ENCODE measurements around the gene RIBC2.
A peak's percentile ranks its signal among the peaks of the same experiment; 100 is the strongest.
"Not testable (repeated sequence)": the region's sequence is repeated elsewhere in the genome, so short reads cannot be mapped to it uniquely, and the experiment has no call there.

The RIBC2 gene, protein sequence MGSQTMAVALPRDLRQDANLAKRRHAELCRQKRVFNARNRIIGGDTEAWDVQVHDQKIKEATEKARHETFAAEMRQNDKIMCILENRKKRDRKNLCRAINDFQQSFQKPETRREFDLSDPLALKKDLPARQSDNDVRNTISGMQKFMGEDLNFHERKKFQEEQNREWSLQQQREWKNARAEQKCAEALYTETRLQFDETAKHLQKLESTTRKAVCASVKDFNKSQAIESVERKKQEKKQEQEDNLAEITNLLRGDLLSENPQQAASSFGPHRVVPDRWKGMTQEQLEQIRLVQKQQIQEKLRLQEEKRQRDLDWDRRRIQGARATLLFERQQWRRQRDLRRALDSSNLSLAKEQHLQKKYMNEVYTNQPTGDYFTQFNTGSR

DNA sequence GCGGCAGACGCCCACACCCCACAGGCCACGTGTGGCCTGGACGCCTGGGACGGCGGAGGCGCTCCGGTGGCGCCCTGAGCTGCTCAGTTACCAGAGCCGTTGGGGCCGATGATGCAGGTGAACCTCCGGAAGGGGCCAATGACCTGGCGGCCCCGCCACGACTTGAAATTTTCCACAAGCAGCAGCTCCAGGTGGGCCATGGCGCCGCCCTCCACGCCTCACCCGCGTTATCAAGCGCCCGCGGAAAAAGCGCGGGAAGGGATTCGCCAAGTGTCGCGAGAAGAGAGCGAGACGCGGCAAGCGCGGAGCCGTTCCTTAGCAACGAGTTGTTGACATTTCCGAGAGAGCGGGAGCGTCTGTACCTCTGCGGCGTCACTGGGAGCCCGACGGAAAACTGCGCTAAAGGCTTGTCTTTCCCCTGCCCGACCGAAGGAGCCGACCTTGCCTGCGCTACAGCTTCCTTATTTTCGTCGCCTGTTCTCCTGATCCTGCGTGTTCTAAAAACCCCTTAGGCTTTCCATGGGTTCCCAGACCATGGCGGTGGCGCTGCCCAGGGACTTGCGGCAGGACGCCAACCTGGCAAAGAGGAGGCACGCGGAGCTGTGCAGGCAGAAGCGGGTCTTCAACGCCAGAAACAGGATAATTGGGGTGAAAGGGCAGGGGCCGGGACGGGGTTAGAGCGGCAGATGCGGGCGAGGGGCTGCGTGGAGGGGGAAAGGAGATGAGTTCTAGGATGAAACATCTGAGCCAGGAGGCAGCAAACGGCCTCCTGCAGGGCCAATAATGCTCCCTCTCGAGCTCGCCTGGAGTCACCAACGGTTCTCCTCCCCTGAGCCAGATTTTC is at the start of gene RIBC2, which contains the start of gene SMC1B:
Gene RIBC2, plus strand, starts transcription at position 326 of the 844 bp plus-strand sequence. Its CDS starts 194 bp downstream, at position 520.
Gene SMC1B, minus strand, starts transcription at position 232 of the 844 bp plus-strand sequence. Its CDS starts 32 bp downstream, at position 200.
- peak; percentile 51 for DNase-seq

DNA sequence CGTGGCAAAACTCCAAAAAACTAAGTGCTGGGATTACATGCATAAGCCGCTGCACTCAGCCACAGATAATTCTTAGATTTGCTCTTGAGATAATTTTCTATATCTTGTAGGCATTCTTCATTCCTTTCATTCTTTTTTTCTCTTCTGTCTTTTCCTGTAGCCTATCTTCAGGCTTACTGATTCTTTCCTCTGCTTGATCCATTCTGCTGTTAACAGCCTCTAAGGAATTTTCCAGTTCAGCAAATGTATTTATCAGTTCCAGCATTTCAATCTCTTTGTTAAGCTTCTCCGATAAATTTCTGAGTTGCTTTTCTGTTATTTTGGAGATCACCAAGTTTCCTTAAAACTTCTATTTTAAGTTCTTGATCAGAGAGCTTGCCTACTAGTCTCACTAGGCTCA is 46.8 kb upstream of the RIBC2 start:
- no peak for DNase-seq

DNA sequence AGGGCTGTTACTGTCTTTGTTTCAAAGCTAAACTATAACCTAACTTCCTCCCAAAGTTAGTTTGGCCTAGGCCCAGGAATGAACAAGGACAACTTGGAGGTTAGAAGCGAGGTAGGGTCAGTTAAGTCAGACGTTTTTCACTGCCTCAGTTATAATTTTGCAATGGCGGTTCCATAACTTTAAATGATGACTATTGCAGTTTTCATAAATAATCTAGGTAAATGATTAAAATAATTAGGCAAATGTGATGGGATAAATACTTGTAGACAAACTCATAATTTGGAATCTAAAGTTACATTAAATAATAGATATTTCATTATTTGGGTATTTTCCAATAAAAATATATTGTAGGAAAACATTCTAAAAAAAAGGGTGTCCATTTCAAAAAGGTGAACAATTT is 39.9 kb upstream of the RIBC2 start:
- not testable (repeated sequence) for DNase-seq

DNA sequence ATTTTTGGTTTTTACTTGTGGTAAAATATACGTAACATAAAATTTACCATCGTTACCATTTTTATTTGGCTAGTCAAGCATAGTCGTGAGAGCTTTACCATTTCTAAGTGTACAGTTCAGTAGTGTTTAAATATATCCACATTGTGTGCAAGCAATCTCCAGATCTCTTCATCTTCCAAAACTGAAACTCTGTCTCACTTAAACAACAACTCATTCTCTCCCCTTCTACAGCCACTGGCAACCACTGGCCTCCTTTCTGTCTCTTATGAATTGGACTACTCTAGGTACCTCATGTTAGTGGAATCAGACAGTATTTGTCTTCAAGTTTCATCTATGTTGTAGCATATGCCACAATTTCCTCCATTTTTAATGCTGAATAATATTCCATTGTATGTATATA is 37.5 kb upstream of the RIBC2 start:
- DNase-seq: no peak

DNA sequence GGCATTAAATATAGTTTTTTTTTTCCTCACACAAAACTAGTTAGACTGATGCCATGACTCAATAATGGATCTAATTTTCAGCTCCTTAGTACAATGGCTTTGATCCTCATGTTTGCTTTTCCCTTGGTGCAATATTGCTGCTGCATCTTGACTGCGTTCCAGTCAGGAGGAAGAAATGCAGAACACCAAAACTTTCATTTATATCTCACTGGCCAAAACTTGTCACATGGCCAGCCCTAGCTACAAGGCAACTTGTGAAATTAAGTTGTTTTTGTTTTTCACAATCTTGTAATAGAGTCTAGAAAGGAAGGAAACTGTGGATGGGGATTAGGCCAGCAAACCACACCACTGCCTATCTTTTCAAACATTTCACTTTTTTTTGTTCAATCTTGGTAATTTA is 36.8 kb upstream of the RIBC2 start:
- DNase-seq: no peak

DNA sequence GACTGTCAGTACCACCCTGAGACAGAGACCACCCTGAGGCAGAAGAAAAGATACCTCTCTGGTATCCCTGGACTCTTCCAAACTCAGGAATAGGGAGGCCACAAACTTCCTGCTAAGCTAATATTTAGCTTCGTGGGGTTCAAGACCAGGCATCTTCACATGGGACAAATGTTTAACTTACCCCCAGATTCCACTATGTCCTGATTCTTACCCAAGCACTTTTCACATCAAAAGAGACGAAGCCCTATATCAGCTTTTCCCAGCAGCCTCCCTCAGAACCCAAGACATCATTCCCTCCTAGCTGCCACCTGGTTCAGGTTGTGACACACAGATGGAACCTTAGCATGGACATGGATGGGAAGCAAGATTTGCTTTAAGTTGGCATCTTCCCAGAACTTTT is 32.1 kb upstream of the RIBC2 start:
- DNase-seq: no peak

DNA sequence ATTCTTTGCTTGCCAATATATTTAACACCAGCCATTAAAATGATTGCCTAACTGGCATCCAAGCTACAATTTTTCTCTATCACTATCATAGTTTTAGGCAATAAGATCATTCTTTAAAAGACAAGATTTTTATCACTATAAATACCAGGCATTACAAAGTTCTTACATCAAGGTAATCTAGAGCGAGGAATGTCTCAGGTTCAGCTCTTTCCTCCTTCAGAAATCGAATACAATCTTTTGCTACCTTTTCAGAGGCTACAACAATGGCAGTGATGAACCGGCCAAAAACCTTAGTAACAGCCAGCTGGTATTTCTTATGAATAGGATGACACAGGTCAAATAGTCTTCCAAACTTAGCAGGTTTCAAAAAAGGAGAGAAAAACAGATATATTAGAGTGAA is 23.9 kb upstream of the RIBC2 start:
- no peak for DNase-seq

DNA sequence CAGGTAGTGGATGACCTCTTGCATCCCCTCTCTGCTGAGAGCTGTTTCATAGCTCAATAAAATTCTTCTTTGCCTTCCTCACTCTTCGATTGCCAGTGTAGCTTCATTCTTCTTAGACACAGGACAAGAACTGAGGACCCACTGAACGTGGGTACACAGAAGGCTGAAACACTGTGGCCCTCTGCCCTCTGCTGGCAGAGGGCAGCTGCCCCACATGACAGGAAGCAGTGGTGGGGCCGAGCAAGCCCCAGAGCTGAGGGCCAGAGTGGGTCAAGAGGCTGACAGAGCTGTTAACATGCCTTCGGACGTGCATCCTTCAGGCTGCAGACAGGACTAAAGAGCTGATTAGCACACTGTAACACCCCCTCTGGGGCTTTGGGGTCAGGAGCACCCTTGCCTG is 15.7 kb upstream of the RIBC2 start:
- no peak for DNase-seq

DNA sequence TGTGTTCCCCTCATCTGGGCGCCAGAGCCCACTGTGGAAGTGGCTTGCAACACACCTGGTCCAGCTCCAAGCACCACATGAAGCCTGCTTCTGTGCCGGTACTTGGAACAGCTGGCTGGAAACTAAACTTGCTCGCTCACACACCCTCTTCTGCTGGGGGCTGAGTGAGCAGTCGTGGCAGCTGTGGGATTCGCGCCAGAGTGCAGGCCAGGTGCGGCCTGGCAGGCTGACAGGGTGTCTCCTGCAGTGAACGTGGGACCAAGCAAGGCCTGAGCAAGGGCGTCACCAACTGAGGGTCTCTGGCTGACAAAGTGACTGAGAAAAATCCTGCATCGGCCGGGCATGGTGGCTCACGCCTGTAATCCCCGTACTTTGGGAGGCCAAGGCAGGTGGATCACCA is 15.3 kb upstream of the RIBC2 start:
- no peak for DNase-seq

DNA sequence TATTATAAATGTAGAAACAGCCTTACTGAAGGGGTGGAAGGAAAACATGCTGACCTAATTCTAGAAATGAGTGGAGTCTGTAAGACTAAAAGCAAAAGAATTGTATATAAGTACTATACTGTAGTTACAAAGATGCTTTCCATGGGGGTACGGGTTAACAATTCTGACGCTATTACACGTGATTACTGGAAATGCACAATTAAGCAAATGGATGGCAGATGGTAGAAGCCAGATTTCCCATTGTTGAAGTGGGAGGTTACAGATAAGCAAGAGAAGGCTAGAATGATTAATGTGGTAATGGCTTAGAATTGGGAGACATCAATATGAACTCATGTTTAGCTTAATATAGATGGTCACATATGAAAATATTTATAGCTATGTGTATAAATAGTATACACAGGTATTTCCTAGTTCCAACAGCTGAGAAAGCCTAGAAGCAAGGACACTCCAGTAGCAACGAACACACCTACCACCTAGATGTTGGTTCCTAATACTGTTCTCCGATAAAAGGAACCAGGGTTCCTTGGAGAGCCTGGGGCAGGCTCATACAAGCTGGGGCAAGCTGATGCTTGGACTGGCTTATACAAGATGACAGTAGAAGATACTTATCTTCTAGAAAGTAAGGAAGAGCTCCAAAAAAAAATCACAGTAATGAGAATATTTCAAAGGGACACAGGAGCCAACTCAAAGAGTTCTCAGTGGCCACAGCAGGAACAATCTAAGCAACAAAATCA is 13.6 kb upstream of the RIBC2 start:
- no peak for DNase-seq

DNA sequence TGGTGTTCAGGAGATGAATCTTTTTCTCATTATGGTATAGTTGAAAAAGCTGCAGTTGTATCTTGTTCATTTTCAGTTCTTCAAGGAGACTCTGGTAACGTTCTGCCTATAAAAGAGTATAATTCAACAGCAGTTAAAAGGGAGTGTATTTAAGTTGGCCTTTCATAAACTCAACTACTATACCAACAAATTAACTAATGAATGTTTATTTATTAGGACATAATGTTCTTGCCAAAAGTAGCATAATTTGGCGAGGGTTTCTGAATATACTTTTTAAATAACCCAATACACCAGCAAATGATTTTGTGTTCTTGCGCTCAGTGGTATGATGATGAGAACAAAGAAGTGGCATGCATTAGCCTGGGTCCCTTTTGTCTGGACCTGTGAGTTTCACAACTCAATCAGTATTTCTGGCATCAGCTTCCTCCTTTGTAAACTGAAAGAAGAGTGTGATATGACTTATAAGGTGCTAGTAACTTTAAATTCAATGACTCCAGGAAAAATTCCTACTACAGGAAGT is 11.0 kb upstream of the RIBC2 start:
- no peak for DNase-seq

DNA sequence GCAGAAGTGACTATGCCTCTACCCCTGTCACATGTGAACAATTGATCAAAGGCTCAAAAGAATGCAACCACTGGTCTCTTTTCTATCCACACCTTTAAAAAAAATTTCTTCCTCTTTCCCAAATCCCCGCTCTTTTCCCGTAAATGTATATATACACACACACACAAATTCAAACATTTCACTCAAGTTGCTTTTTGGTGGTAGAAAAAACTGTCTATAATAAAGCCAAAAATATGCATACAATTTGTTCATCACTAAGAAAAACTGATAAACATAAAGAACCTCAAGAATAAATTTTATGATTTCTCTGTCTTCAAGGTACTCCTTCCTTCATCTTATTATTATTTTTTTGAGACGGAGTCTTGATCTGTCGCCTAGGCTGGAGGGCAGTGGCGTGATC is 5.7 kb upstream of the RIBC2 start:
- no peak for DNase-seq

DNA sequence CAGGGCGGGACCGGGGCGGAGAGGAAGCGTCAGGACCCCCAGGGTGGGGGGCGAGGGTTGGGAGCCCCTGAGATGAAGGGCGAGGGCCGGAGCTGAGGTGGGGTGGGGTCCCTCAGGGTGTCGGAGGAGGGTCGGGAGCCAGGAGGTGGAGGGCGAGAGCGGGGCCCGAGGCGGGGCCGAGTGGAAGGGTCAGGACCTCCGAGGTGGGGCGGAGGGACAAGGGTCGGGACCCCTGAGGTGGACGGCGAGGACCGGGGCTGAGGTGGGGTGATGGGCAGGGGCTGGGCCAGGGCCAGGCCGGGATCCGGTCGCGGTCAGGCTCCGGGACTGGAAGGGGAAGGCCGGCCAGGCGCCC is 503 bp upstream of the RIBC2 start:
- DNase-seq: no peak

DNA sequence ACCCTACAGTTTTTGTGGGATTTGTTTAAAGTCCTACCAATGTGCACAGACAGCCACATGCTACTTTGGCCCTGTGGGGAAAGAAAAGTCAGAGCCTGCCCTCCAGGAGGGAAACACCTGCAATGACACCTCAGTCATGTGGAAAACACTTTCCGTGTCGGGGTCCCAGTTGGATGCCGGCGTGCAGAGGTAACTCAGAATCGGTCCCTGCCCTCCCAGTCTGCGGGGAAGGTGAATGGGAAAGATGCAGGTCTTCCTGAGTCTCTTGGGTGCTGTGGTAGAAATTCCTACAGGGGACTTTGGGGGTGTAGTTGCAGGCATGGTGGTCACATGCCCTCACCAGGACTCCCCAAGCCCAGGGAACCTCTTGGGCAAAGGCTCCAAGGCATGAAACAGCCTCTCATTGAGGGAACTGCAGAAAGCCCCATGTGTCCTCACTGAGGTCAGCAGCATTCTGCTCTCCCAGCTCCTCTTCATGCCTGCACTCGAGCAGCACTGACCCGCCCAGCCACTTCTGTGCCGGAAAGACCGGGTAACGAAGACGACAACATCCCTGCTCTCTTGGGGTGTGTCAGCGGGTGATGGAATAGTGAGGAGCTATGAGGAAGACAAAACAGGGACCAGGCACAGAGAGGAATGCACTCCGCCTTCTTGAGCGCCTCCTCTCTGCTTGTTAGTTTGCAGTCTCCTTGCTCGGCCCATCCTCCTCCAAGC is 4.7 kb downstream of the RIBC2 start:
- no peak for DNase-seq

DNA sequence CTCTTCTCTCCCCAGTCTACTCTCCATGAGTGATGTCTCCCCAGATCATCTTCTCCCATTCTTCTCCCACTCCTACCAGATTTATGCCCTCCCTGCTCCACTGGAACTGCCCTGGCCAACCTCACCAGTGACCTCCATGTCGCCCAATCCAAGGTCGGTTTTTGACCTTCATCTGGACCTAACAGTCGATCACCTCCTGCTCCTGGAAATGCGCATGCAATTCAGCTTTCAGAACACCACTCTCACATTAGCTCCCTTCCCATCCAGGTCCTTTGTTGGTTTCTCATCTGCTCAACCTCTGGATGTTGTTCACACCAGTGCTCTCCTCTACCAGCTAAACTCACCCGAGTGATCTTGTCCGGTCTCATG is 5.3 kb downstream of the RIBC2 start:
- DNase-seq: no peak

DNA sequence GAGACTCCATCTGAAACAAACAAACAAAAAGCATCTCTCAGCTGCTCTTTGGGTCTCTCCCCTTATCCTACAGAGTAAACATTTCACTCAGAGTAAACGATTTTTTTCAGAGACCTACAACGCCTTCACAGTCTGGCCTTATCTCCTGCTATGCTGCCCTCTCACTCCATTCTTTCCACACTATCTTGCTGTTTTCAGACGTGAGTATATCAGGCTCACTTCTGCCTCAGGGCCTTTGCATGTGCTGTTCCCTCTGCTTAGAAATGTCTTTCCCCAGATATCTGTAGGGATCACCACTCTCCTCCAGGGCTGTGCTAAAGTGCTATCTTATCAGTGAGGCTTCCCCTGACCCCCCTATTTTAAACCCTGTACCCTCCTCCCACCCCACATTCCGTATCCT is 6.5 kb downstream of the RIBC2 start:
- DNase-seq: no peak

DNA sequence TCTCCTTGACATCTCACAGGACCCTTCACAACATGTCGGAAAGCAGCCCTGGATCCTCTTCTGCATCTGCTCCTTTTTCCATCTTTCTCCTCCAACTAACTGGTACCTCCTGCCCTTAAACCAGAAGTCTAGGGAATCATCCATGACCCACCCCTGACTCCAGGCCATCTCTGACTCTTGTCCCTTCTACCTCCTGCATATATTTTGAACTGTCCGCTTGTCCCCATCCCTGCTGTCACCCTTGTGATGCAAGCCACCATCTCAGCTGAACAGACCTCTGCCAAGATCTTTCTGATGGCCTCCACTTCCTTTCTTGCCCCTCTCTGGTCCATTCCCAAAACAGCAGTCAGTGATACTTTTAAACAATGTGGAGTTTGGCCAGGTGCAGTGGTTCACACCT is 7.0 kb downstream of the RIBC2 start:
- no peak for DNase-seq

DNA sequence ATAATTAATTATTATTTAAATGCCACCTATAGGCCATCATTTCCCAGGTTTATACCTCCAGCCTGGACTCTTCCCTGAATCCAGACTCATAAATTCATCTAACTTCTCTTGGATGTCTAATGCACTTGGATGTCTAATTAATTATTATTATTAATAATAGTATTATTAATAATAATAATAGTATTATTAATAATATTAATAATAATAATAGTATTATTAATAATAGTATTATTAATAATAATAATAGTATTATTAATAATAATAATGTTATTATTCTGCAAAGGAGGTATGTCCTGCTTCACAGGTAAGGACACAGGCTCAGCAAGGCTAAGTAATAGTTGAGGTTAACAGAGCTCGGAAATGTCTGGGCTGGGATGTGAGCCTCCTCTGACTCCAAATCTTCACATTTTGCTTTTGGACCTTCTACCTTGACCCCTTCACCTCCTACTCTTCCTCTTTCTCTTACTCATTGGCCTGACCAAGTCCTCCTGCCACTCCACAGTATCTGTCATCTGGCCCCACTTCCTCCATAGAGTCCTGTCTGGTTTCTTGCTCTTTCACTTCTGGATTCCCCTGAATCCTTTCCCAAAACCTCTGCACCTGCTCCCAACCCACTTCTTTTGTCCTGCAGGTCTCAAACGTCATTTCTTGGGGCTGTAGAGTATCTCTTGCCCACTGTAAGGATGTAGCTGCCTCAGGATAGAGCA is 8.0 kb downstream of the RIBC2 start:
- no peak for DNase-seq

DNA sequence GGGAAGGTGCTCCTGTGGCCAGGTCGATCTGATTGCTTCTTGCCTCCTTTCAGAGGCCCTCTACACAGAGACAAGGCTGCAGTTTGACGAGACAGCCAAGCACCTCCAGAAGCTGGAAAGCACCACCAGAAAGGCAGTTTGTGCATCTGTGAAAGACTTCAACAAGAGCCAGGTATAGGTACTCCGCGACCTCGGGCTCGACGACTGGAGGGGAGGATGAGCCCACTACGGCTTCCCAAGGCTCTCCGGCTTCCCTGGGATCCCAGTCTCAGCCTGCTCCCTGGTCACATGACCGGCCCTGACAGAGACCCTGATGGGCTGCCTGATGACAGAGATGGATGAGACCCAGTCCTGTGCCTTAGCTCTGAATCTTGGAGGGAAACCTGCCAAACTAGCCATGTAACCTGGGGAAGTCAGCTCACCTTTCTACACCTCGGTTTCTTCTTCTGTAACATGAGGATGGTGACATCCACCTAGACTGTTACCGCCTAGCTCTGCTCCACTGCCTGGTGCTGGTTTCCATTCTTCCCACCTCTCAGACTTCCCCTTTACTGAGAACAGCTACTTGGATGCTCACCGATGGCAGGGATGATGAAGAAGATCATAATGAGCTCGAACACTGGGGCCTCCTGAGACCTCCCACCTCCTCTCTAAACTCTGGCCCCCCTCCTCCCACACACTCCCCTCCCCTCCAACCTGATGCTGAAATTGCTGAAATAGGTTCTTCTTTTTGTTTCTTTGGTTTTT is 8.9 kb downstream of the RIBC2 start:
- no peak for DNase-seq

DNA sequence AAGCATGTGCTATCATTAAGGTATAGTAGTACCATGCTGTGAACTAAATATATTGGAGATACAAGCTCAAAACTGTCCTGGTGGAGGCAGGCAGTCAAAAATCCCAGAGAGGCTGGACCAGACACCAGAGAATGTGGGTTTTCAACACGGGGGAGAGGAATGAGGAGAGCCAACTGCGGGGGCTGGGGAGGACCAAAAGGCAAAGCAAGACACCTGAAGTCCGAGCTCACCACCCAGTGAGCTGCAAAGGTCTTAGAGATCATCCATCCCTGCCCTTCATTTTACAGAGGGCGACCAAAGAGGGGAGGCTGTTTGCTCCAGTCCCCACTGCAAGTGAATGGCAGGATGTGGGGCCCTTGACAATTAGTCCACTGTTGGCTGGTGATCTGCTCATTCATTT is 10.0 kb downstream of the RIBC2 start:
- no peak for DNase-seq

DNA sequence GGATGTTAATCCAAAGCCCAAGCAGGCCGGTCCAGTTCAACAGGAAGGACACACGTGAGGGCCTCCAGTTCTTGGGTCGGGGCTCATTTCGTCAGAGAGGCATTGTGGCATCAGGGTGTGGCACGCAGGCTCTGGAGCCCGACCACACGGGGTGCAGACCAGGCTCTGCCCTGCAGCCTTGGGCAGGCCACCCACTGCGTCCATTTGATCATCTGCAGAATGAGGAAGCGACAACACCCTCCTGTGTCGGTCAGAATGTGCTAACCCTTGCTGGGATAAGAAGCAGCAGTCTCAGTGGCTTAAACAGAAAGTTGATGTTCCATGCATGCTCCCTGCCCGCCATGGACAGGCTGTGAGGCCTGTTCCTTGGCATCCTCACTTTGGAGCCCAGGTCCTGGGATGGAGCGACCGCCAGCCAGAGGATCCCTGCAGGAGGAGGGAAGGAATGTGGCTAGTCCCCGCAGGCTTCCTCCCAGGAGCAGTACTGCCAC is 10.8 kb downstream of the RIBC2 start:
- DNase-seq: no peak
